Uterus (tissue), 4 donors: Measurements from ENCODE around the gene FBRS. TPM values are rescaled to one million over a fixed set of nuclear protein-coding genes. Genes with fewer than 3 reads are reported as not detected.

Source experiments
- DNase-seq, 2 donors: peaks; one replicate each; pipeline ENCODE4 v3.0.0-alpha.2; 2019 to 2020
- H3K27ac ChIP-seq, 2 donors: fragments of 200-600 bp; sonication (generic); 1 replicate in 1 of 2; 2 replicates in 1 of 2; pipeline ENCODE4 v1.5.1; 2016 to 2018
- H3K27me3 ChIP-seq, 2 donors: fragments of 200-600 bp; sonication (generic); one replicate each; pipeline ENCODE4 v1.5.1; 2018 to 2019; ENCODE audit warnings: control low read depth in 1 of 2
- H3K36me3 ChIP-seq, 2 donors: fragments of 200-600 bp; sonication (generic); one replicate each; pipeline ENCODE4 v1.5.1; 2019; ENCODE audit warnings: control low read depth in 1 of 2
- H3K4me1 ChIP-seq, 2 donors: fragments of 200-600 bp; sonication (generic); one replicate each; pipeline ENCODE4 v1.5.1; 2018 to 2019; ENCODE audit warnings: control low read depth in 1 of 2
- H3K4me3 ChIP-seq, 2 donors: fragments of 200-600 bp; sonication (generic); 1 replicate in 1 of 2; 2 replicates in 1 of 2; pipeline ENCODE4 v1.5.1; 2018 to 2019; ENCODE audit warnings: mild to moderate bottlenecking in 1 of 2
- H3K9me3 ChIP-seq, 2 donors: fragments of 200-600 bp; sonication (generic); one replicate each; pipeline ENCODE4 v1.5.1; 2019; ENCODE audit warnings: control low read depth in 1 of 2
- CTCF ChIP-seq, 4 experiments: fragments of 200-600 bp in 2 of 4; fragments of 450-650 bp in 2 of 4; sonication (generic) in 2 of 4; IDR thresholded peaks; one replicate each; pipeline ENCODE4 v1.5.1; 2016 to 2019; ENCODE audit warnings: antibody characterized with exemption in 4 of 4, mild to moderate bottlenecking in 2 of 4, moderate library complexity in 1 of 4
- POLR2A ChIP-seq, 2 donors: fragments of 450-650 bp; IDR thresholded peaks; one replicate each; pipeline ENCODE4 v1.6.1; 2016; ENCODE audit warnings: antibody characterized with exemption in 2 of 2, mild to moderate bottlenecking in 1 of 2, moderate library complexity in 1 of 2
- intact Hi-C: fragments of 100-400 bp; cut with DNase I; formaldehyde crosslinking; loops from one replicate; pipeline ENCODE4 v1.15.1; 2023; ENCODE audit warnings: low total_unique reads
- total RNA-seq, 4 donors: library from RNA; depleted of rRNA in 3 of 4; stranded (reverse); fragments of >200 nt in 3 of 4; gene quantifications; one replicate each; pipeline versions ENCODE4 v1.1.0 to v1.2.4, GENCODE V29; 2014 to 2023
- donor health status: DM: yes; HTN: yes; CAD: no.

The FBRS gene
- total RNA-seq, 4 donors from 2014 or later: 8.5 to 78.4 (median 16.5) TPM

DNA sequence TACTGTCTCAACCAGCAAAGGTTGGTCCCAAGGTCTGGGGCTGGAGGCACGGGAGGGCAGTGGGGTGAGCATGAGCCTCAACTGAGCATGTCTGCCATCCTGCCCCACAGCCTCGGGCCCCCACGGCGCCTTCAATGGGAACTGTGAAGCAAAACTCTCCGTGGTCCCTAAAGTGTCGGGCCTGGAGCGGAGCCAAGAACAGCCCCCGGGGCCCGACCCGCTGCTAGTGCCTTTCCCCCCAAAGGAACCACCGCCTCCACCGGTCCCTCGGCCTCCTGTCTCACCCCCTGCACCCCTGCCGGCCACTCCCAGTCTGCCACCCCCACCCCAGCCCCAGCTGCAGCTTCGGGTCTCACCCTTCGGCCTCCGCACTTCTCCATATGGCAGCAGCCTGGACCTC lies 4.2 kb downstream of the FBRS start:
- no peak overlapping the region for H3K27ac ChIP-seq
- intact Hi-C loops: no loop called here
- TF ChIP-seq CTCF (IDR thresholded peaks at IDR 0.05) (no peak), POLR2A (IDR thresholded peaks at IDR 0.05) (no peak)
- H3K27me3 ChIP-seq: no peaks in the 10 kb centered on the region
- no peak for DNase-seq
- H3K4me1 ChIP-seq: peaks cover 0 to 18% of the 10 kb centered on the region in 2 donors
- no peaks in the 10 kb centered on the region for H3K9me3 ChIP-seq
- no peaks in the 10 kb centered on the region for H3K36me3 ChIP-seq
- H3K4me3 ChIP-seq: no peak overlapping the region

GRCh38 chr16:30663038-30663437 lies 4.8 kb downstream of the FBRS start:
- peaks cover 0 to 18% of the 10 kb centered on the region in 2 donors for H3K4me1 ChIP-seq
- no peak for TF ChIP-seq CTCF (IDR thresholded peaks at IDR 0.05)
- TF ChIP-seq POLR2A (IDR thresholded peaks at IDR 0.05): no peak
- H3K27me3 ChIP-seq: no peaks in the 10 kb centered on the region
- no peak overlapping the region for H3K4me3 ChIP-seq
- H3K36me3 ChIP-seq: no peaks in the 10 kb centered on the region
- no peaks in the 10 kb centered on the region for H3K9me3 ChIP-seq
- intact Hi-C loops: no loop called here
- no peak overlapping the region for H3K27ac ChIP-seq
- DNase-seq: no peak

- H3K9me3 ChIP-seq: no peaks in the 10 kb centered on the region
- H3K4me3 ChIP-seq: no peak overlapping the region
- no peak overlapping the region for H3K27ac ChIP-seq
- intact Hi-C loops: no loop called here
- TF ChIP-seq POLR2A (IDR thresholded peaks at IDR 0.05) (no peak), CTCF (IDR thresholded peaks at IDR 0.05) (no peak)
- H3K27me3 ChIP-seq: no peaks in the 10 kb centered on the region
- no peak for DNase-seq
- peaks cover 0 to 18% of the 10 kb centered on the region in 2 donors for H3K4me1 ChIP-seq
- H3K36me3 ChIP-seq: no peaks in the 10 kb centered on the region
Observed at GRCh38 chr16:30663820-30664219, 5.6 kb downstream of the FBRS start.

DNA sequence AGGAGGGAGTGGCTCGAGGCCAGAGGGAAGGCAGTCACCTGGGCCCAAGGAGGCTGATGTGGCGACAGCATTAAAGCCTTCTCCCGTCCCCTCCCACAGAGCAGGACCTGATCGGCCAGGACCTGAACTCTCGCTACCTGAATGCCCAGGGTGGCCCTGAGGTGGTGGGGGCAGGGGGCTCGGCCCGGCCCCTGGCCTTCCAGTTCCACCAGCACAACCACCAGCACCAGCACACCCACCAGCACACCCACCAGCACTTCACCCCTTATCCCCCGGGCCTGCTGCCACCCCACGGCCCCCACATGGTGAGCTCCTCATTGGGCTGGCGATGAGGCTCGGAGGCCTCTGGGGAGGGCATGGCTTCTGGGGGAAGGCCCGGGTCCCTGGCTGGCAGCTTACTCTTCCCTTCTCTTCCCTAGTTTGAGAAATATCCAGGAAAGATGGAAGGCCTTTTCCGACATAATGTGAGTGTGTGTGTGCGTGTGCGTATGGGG lies 6.4 kb downstream of the FBRS start:
- intact Hi-C loops: no loop called here
- H3K27me3 ChIP-seq: no peaks in the 10 kb centered on the region
- H3K4me3 ChIP-seq: no peak overlapping the region
- peaks cover 0 to 18% of the 10 kb centered on the region in 2 donors for H3K4me1 ChIP-seq
- no peaks in the 10 kb centered on the region for H3K36me3 ChIP-seq
- TF ChIP-seq CTCF (IDR thresholded peaks at IDR 0.05) (no peak), POLR2A (IDR thresholded peaks at IDR 0.05) (no peak)
- H3K9me3 ChIP-seq: no peaks in the 10 kb centered on the region
- H3K27ac ChIP-seq: no peak overlapping the region
- no peak for DNase-seq

DNA sequence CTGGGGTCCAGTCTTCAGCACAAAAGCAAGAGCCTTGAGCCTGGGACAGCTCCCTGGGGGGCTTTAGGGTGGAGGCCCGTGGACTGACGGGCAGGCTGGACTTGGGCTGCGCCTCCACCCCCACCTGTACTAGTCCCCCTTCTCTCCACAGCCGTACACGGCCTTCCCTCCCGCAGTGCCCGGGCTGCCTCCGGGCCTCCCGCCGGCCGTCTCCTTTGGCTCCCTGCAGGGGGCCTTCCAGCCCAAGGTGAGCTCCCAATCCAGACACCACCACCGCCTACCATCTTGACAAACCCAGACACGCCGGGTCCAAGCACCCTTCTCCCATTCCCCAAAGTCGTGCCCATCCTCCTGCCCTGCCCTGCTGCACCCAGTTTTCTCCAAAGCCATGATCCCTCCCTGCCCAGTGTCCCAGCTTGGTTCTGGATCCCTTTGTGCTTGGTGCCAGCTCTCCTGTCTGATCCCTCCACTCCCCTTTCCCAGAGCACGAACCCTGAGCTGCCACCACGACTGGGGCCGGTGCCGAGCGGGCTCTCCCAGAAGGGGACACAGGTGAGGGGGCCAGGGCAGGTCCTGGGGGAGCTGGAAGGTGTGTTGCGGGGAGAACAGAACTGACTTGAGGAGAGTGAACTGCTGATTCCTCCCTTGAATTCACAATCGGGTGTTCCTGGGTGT lies 7.1 kb downstream of the FBRS start:
- H3K4me1 ChIP-seq: peaks cover 0 to 14% of the 10 kb centered on the region in 2 donors
- no peaks in the 10 kb centered on the region for H3K27me3 ChIP-seq
- H3K27ac ChIP-seq: no peak overlapping the region
- H3K4me3 ChIP-seq: no peak overlapping the region
- no peaks in the 10 kb centered on the region for H3K36me3 ChIP-seq
- TF ChIP-seq POLR2A (IDR thresholded peaks at IDR 0.05) (no peak), CTCF (IDR thresholded peaks at IDR 0.05) (no peak)
- DNase-seq: no peak
- no peaks in the 10 kb centered on the region for H3K9me3 ChIP-seq
- intact Hi-C loops: no loop called here
